Nucleus accumbens (tissue), 56 donors: ENCODE results near the gene GCNT4.
"Not testable (repeated sequence)": the region's sequence is repeated elsewhere in the genome, so short reads cannot be mapped to it uniquely, and the experiment has no call there.

Experiments
- DNase-seq, 56 donors: peaks; one replicate each; lab custom pipeline; 2025; lab: John Stamatoyannopoulos, UW

The GCNT4 gene, protein sequence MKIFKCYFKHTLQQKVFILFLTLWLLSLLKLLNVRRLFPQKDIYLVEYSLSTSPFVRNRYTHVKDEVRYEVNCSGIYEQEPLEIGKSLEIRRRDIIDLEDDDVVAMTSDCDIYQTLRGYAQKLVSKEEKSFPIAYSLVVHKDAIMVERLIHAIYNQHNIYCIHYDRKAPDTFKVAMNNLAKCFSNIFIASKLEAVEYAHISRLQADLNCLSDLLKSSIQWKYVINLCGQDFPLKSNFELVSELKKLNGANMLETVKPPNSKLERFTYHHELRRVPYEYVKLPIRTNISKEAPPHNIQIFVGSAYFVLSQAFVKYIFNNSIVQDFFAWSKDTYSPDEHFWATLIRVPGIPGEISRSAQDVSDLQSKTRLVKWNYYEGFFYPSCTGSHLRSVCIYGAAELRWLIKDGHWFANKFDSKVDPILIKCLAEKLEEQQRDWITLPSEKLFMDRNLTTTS

GRCh38 chr5:75052192-75053053, at the start of gene GCNT4:
TSS of gene GCNT4 (minus strand) at chr5:75052558. CDS start at chr5:75030037, 22,521 bp downstream.
- DNase-seq, result peak in 18 of 56 donors; percentile 4 to 49 (median 30)

DNA sequence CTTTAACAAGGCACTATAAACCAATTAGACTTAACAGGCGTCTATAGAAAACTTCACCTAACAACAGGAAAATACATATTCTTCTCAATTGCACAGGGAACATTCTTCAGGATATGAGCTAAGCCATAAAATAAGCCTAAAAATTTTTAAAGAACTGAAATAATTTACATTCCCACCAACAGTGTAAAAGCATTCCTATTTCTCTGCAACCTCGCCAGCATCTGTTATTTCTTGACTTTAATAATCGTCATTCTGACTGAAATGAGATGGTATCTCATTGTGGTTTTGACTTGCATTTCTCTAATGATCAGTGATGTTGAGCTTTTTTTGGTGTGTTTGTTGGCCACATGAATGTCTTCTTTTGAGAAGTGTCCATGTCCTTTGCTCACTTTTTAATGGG, 43.6 kb upstream of the GCNT4 start:
- DNase-seq, result not testable (repeated sequence)

DNA sequence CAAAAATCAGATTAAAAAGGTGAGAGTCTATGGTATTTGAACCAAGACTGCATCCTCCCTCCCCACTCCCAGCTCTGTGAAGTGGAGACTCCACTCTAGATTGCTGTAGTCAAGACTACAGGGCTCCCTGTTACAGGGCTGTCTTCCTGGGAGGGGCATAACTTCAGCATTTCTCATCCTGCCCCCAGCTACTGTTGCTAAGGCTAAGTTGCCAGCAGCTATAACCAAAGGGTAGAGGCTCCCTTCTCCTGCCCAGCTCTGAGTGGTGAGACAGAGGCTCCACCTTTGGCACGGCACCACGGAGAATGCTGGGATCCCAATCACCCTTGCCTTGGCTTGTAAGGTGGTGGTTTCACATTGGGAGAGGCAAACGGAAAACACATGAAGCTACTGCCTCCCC, 39.2 kb upstream of the GCNT4 start:
- no peak for DNase-seq

DNA sequence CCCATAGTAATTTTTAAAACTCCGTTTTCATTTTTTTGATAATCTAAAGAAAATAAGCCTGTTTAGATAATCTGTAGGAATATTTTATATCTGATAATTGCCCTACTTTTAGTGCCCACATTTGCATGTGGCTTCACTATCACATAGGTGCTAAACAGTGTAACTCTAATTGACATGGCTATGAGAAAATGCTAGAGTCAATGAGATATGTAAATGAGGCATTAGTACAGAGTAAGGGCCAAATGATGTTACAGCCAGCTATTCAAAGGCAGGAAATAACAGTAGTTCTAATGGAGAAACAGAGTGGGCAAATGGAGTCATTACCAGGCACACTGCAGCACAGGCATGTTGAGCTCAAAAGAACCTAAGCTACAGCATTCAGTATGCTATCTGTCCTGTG, 37.3 kb upstream of the GCNT4 start:
- no peak for DNase-seq

- DNase-seq, result no peak
These were observed 36.8 kb upstream of the GCNT4 start for GRCh38 chr5:75089137-75089536.

DNA sequence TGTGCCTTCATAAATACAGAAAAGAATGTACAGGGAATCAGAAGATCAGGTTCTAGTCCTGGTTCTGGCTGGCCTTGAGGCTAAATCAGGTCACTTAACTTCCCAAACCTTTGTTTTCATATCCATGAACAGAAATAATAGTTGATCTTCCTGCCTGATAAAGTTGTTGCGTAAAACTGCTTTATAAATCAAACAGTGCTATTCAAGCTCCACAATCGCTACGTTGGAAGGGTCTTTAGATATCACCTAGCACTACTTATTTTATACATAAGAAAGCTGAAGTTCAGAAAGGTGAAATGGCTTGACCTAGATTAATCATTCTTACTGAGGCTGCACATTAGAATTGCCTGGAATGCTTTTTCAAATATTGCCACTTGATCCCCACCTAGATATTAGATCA, 36.3 kb upstream of the GCNT4 start:
- DNase-seq, result no peak

- no peak for DNase-seq
These were observed 29.2 kb upstream of the GCNT4 start for GRCh38 chr5:75081510-75081909.

- DNase-seq, result not testable (repeated sequence)
These were observed 27.0 kb upstream of the GCNT4 start for GRCh38 chr5:75079346-75079745.

- DNase-seq, result no peak
These were observed 25.7 kb upstream of the GCNT4 start for GRCh38 chr5:75078027-75078426.

GRCh38 chr5:75072061-75072460, 19.7 kb upstream of the GCNT4 start:
- DNase-seq, result no peak

DNA sequence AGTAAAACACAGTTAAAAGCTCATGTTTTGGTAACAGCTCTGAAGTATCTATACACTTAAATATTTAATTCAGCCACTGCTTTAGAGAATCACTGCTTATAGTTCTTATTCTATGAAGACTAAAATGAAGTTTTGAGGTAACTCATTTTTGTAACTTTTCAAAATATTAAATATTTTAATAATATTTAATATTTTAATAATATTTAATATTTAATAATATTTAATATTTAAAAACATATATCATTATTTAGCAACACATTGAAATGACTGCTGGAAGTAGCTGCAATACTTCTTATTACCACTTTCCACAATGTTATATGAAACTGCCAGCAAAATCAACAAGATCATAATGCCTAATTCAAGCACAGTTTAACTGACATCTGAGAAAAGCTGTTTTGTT, 18.7 kb upstream of the GCNT4 start:
- no peak for DNase-seq

- no peak for DNase-seq
These were observed 15.1 kb upstream of the GCNT4 start for GRCh38 chr5:75067434-75067833.

DNA sequence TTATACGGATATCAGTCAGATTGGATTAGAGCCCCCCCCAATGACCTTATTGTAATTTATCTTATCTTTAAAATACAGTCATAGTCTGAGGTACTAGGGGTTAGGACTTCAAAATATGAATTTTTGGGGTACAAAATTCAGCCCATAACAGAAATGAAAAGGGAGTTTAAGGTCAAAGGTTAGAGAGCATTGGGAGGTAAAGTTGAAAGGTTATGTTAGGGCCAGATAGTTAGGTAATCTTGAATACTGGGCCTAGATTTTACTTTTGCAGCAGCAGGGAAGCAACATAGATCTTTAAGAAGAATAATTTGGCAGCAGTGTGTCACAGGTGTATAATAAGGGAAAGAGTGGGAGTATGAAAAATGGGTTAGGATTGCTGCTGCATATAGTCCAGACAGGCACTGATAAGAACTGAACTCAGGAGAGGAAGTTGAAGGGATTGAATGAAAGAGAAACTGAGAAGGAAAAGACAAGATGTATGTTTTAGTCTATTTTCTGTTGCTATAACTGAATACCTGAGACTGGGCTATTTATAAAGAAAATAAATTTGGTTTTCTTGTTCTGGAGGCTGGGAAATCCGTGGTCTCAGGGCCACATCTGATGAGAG, 10.7 kb upstream of the GCNT4 start:
- no peak for DNase-seq

GRCh38 chr5:75059912-75060545, 7.7 kb upstream of the GCNT4 start:
- DNase-seq, result peak in 4 of 56 donors; percentile 11 to 21 (median 18)

DNA sequence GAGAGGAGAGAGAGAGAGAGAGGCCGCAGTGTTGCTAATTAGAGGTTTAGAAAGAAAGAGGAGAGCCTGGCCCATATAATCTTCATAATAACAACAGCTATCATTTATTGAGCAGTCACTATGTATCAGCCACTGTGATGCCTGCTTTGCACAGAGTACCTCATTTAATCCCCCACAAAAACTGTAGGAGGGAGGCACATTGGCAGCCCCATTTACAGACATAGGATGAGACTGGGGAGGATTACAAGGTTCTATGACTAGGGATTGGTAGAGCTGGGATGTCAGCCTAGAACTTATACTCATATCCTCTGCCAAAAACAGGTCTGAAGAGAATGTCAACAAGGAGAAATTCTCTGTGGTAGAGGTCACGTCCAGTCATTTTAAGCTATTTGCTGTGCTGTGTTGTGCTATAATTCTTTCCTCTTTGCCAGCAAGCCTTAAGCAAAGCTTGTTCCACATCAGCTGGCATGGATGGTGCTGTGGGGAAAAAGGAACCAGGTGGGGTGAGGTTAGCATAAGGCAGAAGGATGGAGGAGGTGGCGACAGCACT, 6.7 kb upstream of the GCNT4 start:
- peak in 1 of 56 donors; percentile 13 for DNase-seq

GRCh38 chr5:75057561-75057960, 5.2 kb upstream of the GCNT4 start:
- DNase-seq, result no peak

DNA sequence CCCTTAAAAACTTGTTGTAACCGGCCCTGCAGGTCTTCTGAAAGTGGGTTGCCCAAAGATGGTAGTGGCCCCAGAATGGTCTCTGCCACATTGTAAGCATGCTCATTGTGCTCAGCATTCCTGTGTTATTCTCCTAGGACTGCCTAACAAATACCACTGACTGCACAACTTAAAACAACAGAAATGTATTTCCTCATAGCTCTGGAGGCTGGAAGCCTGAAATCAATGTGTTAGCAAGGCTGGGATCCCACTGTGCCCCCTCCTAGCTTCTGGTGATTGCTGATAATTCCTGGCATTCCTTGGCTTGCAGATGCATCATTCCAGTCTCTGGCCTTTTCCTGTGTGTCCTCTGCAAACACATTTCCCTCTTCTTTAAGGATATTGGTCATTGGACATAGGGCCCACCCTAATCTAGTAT, 3.4 kb upstream of the GCNT4 start:
- DNase-seq, result no peak

- DNase-seq, result peak in 8 of 56 donors; percentile 30 to 63 (median 51)
These were observed 2.0 kb upstream of the GCNT4 start for GRCh38 chr5:75054134-75054930.
